K562 (cell line): ENCODE measurements around the gene PEAR1. TPM values are rescaled to one million over a fixed set of nuclear protein-coding genes. Genes with fewer than 3 reads are reported as not detected.
A peak's percentile ranks its signal among the peaks of the same experiment; 100 is the strongest.

Source experiments
- ARID2 ChIP-seq: fragments of 450-650 bp; IDR thresholded peaks from 2 replicates; pipeline ENCODE4 v1.6.1; 2017; ENCODE audit warnings: antibody characterized with exemption, mild to moderate bottlenecking
- ATF3 ChIP-seq, 2 experiments: fragments of 450-650 bp in 1 of 2; sonication (generic) in 1 of 2; formaldehyde crosslinking in 1 of 2; IDR thresholded peaks in 1 of 2; conservative IDR thresholded peaks in 1 of 2; 2 replicates each; pipeline versions ENCODE4 v1.6.1 to v1.8.1; 2016 to 2023; ENCODE audit warnings: mild to moderate bottlenecking in 2 of 2, moderate library complexity in 2 of 2, inconsistent platforms in 1 of 2, missing genetic modification reagents in 1 of 2
- CBX3 ChIP-seq, 2 experiments: IDR thresholded peaks; 1 replicate in 1 of 2; 2 replicates in 1 of 2; pipeline ENCODE4 v1.6.1; 2012; ENCODE audit warnings: inconsistent platforms in 2 of 2, low read length in 2 of 2, borderline replicate concordance in 1 of 2, control low read depth in 1 of 2
- ID3 ChIP-seq, 2 experiments: fragments of 250-450 bp in 1 of 2; fragments of 450-650 bp in 1 of 2; sonication (Bioruptor Pico) in 1 of 2; IDR thresholded peaks; 2 replicates each; pipeline versions ENCODE4 v1.6.1 to v1.8.0; 2016 to 2021; ENCODE audit warnings: mild to moderate bottlenecking in 2 of 2, moderate library complexity in 2 of 2, missing compliant biosample characterization in 1 of 2, missing genetic modification characterization in 1 of 2
- KLF10 ChIP-seq: fragments of 250-450 bp; sonication (Bioruptor Pico); IDR thresholded peaks from 2 replicates; pipeline ENCODE4 v1.6.1; 2021; ENCODE audit warnings: matching md5 sums
- NFIC ChIP-seq: fragments of 450-650 bp; IDR thresholded peaks from 2 replicates; pipeline ENCODE4 v1.6.1; 2017; ENCODE audit warnings: mild to moderate bottlenecking, inconsistent platforms
- NKRF ChIP-seq: fragments of 450-650 bp; IDR thresholded peaks from 2 replicates; pipeline ENCODE4 v1.6.1; 2016; ENCODE audit warnings: borderline replicate concordance
- SRSF9 ChIP-seq: fragments of 200-400 bp; formaldehyde crosslinking; IDR thresholded peaks from 2 replicates; pipeline ENCODE4 v1.6.1; 2017; ENCODE audit warnings: low read depth, low read length, borderline replicate concordance
- UBTF ChIP-seq, 2 experiments: IDR thresholded peaks; 2 replicates each; pipeline ENCODE4 v1.6.1; 2012; ENCODE audit warnings: improper control_type of control experiment in 2 of 2, low read depth in 2 of 2, low read length in 2 of 2, borderline replicate concordance in 1 of 2
- ZNF407 ChIP-seq: fragments of 450-650 bp; IDR thresholded peaks from 2 replicates; pipeline ENCODE4 v1.6.1; 2016; ENCODE audit warnings: low read depth
- polyA plus RNA-seq, 8 experiments: library from polyadenylated mRNA; depleted of rRNA in 4 of 8; stranded (reverse) in 5 of 8; unstranded in 3 of 8; fragments of >200 nt; fragmentation: Nextera tagmentation in 2 of 8; fragmentation: Illumina TruSeq in 1 of 8; extraction: Ambion mirVana in 2 of 8; extraction: Trizol in 1 of 8; gene quantifications; 2 replicates each; pipeline versions ENCODE4 v1.2.1 to v1.2.3, GENCODE V29; 2011 to 2014; ENCODE audit warnings: inconsistent platforms in 1 of 8, missing spikeins in 1 of 8
- total RNA-seq, 7 experiments: library from RNA; depleted of rRNA in 6 of 7; stranded (reverse); fragments of >200 nt in 6 of 7; fragmentation: Illumina TruSeq in 2 of 7; extraction: Trizol in 2 of 7; gene quantifications; 2 replicates each; pipeline versions ENCODE4 v1.2.1 to v1.2.3, GENCODE V29; 2011 to 2021; ENCODE audit warnings: low replicate concordance in 1 of 7

Gene PEAR1
- total and polyA plus RNA-seq, 9 of the 15 experiments (the other 6 are each of a cell fraction or from before 2014, with no cell fraction given) = 0.87 to 13.9 (median 6.1) TPM

- TF ChIP-seq ZNF407 (no peak), ID3 (CRISPR knock-in tag; IDR thresholded peaks at IDR 0.05) (no peak), ID3 (tag; IDR thresholded peaks at IDR 0.05) (peak; percentile 40; the same call in 1 of the 2 replicates), KLF10 (no peak), ATF3 (IDR thresholded peaks at IDR 0.05) (no peak), ATF3 (CRISPR knock-in tag; conservative IDR thresholded peaks at IDR 0.05) (no peak), SRSF9 (no peak), NFIC (peak; percentile 60), ARID2 (peak; percentile 92), UBTF (IDR thresholded peaks at IDR 0.05; ENCODE audit: borderline replicate concordance in 1 of 2, low read depth in 2 of 2, low read length in 2 of 2) (no peak), CBX3 (IDR thresholded peaks at IDR 0.05; ENCODE audit: borderline replicate concordance in 1 of 2, low read length in 2 of 2) (peak in 1 of 2 experiments; percentile 41; a peak in 1 of 3 replicates), NKRF (no peak)
These were observed 3.5 kb upstream of the PEAR1 start (continued) for GRCh38 chr1:156889802-156890580.
